GM10248 (cell line): Measurements from ENCODE around the gene SLCO3A1.

Experiments used
- CTCF ChIA-PET: fragments of 300-600 bp; sonication (Branson Sonifier 250); formaldehyde crosslinking; extraction: SDS; loops from one replicate; lab custom pipeline; 2021; ENCODE audit warnings: antibody characterized with exemption; lab: Yijun Ruan, JAX
- POLR2A ChIA-PET: fragments of 350-650 bp; sonication (Branson Sonifier 250); formaldehyde crosslinking; extraction: SDS; loops from one replicate; lab custom pipeline; 2020; ENCODE audit warnings: antibody characterized with exemption; lab: Yijun Ruan, JAX
- DNase-seq: peaks from one replicate; pipeline ENCODE4 v3.0.0; 2012; ENCODE audit errors: extremely low spot score
- CTCF ChIP-seq: IDR thresholded peaks from 2 replicates; pipeline ENCODE4 v1.5.1; 2012; ENCODE audit warnings: mild to moderate bottlenecking, low read depth; ENCODE audit errors: extremely low read depth, missing control alignments, control extremely low read depth

Gene SLCO3A1

DNA sequence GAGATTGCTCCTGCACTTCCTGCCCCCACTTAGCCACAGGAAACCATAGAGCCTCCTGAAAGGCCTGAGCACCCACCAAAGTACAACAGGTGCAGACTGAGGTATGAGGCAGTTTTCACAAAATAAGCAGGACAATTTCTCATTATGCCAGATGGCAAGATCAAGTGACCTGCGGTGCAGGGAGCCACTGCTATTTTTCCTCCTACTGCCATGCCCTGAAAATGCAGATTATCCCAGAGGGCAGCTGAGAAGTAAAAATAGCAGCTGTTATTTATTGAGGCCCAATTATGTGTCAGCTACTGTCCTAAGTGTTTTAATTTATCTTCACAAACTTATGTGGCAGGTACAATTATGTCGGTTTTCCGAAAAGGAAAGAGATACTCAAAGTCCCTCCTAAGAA lies 330.6 kb downstream of the SLCO3A1 start:
- no peak for TF ChIP-seq CTCF
- ChIA-PET POLR2A (no interaction called here), CTCF (no interaction called here)
- DNase-seq: no peak

DNA sequence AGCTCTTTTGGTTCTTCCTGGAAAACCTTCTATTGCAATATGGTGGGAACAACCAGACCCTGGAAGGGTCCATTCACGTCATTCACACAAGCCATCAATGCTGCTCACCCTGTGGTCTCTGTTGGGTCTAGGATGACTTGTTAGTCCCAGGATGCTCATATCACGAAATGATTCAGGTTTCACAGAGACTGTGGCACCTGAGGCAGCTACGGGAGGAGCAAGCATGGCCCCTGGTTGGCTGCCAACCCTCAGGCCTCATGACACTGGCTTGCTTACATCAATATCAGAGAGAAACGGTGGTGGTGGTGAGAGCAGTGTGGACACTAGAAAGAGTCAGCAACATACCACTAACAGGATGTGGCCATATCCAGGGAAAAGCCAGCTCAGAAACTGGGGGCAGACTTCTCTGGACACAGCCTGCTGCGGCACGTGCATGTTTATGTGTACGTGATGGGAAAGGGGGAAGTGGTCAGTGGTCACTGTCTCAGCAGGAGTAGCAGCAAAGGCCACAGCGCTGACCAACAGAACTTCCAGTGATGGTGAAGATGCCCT lies 331.2 kb downstream of the SLCO3A1 start:
- TF ChIP-seq CTCF: no peak
- CTCF ChIA-PET: no interaction called here
- POLR2A ChIA-PET: no interaction called here
- no peak for DNase-seq

DNA sequence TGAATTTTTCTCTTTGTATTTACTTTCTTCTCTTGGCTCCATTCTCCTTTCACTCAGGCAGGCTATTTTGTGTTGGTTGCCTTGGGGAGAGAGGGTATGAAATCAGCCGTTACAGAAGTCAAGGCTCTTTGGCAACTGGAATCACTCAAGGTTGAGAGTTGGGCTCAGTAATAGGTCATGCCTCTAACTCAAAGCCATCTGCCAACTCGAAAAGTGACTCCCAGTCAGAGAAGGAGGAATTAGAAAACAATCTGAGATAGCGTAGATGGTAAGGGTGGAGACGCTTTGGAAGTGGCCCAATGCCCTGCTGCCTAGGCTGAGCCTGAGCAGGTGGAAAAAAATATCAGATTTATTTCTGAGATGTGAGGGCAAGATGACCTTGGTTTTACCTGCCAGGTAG lies 334.5 kb downstream of the SLCO3A1 start:
- TF ChIP-seq CTCF: no peak
- ChIA-PET POLR2A (no interaction called here), CTCF (interaction anchor here (1.5 kb wide), 1 partner anchor 196 kb away, joined by 3 read pairs; no protein-coding TSS in a partner anchor)
- DNase-seq: no peak

GRCh38 chr15:92189166-92189565 lies 335.7 kb downstream of the SLCO3A1 start:
- CTCF ChIA-PET: interaction anchor here (1.5 kb wide), 1 partner anchor 33 kb away, joined by 3 read pairs; no protein-coding TSS in a partner anchor
- POLR2A ChIA-PET: no interaction called here
- DNase-seq: no peak

GRCh38 chr15:92195241-92195640 lies 341.7 kb downstream of the SLCO3A1 start:
- ChIA-PET POLR2A (no interaction called here), CTCF (no interaction called here)
- DNase-seq: no peak
- TF ChIP-seq CTCF: no peak

More at GRCh38 chr15:92189166-92189565, 335.7 kb downstream of the SLCO3A1 start:
- no peak for TF ChIP-seq CTCF

GRCh38 chr15:92196342-92196741 lies 342.8 kb downstream of the SLCO3A1 start:
- DNase-seq: no peak
- ChIA-PET POLR2A (no interaction called here), CTCF (no interaction called here)
- no peak for TF ChIP-seq CTCF
